ENCODE data around the gene ADAD1.
"Not testable (repeated sequence)": the region's sequence is repeated elsewhere in the genome, so short reads cannot be mapped to it uniquely, and the experiment has no call there.

Gene ADAD1

DNA sequence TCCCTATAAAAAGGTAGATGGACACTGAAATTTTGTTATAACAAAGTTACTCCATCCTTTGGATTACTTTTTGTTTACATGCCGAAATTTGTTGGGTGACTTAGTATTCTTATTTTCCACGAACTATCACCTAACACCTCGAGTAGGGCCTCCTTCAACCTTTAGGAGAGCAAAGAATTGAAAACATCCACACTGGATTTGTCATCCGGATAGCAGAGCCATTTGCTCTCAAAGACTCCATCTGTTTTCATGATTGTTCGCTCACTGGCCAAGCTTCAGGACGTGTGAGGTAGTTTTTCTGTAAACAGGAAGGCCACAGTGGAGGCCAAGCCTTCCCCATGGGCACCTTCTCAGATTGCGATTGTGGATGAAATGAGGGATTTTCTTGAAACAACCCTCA is at the start of gene ADAD1:
ADAD1 (plus strand) TSS at position 301 of the 400 bp plus-strand sequence. CDS start 1,059 bp downstream, outside the sequence.
- no peak for DNase-seq (ENCODE audit: low read depth in 2 of 2)

DNA sequence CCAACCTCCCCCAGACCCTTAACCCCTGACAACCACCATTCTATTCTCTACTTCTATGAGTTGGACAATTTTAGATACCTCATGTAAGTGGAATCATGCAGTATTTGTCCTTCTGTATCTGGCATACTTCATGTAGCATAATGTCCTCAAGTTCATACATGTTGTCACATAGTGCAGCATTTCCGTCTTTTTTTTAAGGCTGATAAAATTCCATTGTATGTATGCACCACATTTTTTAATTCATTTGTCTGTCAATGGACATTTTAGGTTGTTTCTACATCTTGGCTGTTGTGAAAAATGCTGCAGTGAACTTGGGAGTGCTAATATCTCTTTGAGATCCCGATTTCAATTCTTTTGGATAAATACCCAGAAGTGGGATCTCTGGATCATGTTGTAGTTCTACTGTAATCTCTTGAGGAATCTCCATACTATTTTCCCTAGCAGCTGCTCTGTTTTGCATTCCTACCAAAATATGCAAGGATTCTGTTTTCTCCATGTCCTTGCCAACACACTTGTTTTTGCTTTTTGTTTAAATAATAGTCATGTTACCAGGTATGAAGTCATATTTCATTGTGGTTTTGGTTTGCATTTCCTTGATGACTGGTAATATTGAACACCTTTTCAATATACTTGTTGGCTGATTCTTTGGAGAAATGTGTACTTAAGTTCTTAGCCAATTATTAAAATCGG is 48.8 kb upstream of the ADAD1 start:
- DNase-seq (ENCODE audit: low read depth in 2 of 2) = no peak

DNA sequence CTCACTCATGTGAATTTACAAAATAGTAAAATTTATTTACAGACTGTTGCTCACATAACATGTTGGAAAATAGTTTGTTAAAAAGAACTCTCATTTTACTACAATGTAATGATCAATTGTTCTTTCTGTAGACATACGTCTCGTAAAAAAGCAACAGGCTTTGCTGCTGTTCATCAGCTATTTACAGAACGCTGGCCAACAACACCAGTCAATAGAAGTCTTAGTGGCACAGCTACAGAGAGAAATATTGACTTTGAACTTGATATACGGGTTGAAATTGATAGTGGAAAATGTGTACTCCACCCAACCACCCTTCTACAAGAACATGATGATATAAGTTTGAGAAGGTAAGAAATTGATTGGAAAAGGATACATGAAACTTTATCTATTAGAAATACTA is 47.6 kb upstream of the ADAD1 start:
- no peak for DNase-seq (ENCODE audit: low read depth in 2 of 2)

DNA sequence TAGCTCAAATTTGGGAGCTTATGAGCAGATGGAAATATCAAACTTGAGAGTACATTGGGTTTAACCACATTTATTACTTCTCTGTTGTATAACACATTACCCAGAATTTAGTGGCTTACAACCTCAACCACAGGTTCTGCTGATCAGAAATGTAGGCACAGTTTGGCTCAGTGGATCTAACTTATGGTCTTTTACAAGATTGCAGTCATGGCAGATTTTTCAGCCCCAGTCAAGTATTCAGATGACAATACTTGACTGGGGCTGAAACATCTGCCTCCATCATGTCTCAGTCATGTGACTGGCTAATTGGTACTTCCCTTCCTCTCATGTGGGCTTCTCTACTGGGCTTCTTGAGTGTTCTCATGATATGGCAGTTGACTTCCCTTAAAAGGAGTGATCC is 44.0 kb upstream of the ADAD1 start:
- DNase-seq (ENCODE audit: low read depth in 2 of 2) = no peak

DNA sequence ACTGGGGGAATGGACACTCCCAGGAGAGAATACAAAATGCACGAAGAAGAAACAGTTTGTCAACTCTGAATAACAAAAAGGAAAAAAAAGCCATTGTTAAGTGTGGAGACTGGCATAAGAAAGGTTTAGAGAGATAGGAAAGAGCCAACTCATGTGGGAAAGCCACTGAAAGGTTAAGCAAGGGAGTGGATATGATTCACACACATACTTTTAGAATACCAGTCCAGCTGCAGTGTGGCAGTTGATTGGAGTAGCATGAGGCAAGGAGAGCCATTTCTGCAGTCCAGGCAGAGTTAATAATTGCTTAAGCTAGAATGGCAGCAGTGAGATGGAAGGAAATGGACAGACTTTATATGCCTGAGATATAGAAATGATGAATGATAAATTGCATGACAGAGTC is 36.9 kb upstream of the ADAD1 start:
- DNase-seq (ENCODE audit: low read depth in 2 of 2) = no peak

DNA sequence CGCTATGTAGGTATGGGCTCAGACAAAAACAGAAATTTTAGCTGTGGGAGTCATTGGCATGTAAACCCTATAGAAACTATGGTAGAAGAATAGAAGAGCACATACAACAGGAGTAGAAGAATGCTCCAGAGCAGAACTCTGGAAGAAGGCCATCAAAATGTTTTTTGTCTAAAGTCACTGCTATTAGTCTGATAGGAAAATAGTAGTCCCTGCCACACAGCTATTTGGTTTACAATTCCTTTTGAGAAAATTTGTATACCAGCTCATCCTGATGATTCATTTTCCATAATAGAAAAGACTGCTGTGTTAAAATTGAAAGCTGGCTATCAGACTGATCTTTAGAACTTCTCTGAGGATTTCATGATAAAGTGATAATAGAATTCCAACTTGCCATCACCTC is 32.8 kb upstream of the ADAD1 start:
- DNase-seq (ENCODE audit: low read depth in 2 of 2) = no peak

DNA sequence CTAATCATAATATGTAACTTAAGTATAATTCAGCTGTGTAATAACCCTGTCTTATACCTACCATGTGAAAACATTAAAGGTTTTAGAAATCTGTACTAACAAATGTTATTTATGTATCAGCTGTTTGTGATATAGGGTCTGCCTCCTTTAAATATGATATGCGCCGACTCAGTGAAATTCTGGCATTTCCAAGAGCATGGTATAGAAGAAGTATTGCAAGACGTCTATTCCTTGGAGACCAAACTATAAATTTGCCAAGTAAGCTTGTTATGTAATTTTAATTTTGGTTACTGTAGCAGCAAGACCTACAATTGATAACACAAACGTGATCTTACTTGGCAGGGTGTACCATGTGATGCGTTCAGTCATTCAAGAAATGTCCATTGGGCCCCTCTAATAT is 32.3 kb upstream of the ADAD1 start:
- no peak for DNase-seq (ENCODE audit: low read depth in 2 of 2)

DNA sequence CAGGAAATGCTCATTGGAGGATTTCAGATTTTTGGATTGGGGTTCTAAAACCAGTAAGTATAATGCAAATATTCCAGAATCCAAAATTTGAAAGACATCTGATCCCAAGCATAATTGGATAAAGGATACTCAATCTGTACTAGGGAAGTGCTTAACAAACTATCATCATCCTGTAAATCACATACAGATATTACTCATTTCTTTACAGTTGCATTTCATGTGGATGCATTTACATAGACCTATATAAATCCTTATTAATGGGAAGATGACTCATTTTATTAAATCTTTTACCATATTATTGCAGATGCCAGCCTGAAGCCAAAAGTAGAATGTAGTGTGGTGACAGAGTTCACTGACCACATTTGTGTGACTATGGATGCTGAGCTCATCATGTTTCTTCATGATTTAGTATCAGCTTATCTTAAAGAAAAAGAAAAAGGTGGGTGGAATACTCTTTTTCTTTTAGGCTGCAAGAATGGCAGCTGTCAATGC is 22.4 kb upstream of the ADAD1 start:
- no peak for DNase-seq (ENCODE audit: low read depth in 2 of 2)

DNA sequence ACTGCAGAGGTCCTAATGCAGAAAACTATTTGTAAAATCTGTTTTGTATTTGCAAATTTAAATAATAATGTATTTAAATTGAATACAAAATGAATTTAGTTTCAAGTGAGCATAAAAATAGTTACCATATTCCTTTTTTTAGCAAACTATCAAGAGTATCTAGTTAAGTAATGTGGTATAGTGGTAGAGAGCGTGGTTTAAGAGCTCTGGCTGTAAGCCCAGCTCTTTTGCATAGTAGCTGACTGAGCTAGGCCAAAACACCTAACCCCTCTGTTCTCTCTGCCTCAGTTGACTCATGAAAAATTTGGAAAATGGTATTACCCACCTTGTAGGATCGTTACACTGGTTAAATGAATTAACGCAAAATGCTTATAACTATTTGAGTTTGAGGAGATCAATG is 18.1 kb upstream of the ADAD1 start:
- no peak for DNase-seq (ENCODE audit: low read depth in 2 of 2)

DNA sequence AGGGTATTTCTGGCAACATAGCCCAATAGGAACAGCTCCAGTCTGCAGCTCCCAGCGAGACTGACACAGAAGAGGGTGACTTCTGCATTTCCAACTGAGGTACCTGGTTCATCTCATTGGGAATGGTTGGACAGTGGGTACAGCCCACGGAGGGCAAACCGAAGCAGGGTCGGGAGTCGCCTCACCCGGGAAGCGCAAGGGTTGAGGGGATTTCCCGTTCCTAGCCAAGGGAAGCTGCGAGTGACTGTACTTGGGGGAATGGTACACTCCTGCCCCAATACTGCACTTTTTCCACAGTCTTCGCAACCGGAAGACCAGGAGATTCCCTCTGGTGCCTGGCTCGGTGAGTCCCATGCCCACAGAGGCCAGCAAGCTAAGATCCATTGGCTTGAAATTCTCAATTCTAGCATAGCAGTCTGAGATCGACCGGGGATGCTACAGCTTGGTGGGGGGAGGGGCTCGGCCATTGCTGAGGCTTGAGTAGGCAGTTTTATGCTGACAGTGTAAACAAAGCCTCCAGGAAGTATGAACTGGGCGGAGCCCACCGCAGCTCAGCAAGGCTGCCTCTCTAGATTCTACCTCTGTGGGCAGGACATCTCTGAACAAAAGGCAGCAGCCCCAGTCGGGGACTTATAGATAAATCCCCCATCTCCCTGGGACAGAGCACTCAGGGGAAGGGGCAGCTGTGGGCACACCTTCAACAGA is 14.0 kb upstream of the ADAD1 start:
- DNase-seq (ENCODE audit: low read depth in 2 of 2) = no peak

DNA sequence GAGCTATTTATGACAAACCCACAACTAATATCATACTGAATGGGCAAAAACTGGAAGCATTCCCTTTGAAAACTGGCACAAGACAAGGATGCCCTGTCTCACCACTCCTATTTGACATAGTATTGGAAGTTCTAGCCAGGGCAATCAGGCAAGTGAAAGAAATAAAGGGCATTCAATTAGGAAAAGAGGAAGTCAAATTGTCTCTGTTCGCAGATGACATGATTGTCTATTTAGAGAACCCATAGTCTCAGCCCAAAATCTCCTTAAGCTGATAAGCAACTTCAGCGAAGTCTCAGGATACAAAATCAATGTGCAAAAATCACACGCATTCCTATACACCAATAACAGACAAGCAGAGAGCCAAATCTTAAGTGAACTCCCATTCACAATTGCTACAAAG is 10.0 kb upstream of the ADAD1 start:
- not testable (repeated sequence) for DNase-seq (ENCODE audit: low read depth in 2 of 2)

DNA sequence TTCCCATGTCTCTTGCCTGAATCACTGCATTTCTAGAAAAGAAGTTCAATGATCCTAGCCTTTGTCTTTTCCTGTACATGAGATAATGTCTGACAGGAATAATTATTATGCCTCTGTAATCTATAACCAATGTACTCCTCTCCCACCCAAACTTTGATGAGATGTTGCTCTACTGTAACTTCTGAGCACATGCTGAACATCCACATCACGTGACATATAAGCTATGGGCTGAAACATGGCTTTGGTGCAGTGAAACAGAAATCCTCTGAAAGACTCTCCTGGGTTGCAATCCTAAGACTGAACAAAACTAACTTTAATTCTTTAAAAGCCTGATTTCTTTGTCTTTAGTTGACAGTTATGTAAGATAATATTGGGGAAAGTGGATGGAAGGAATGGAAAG is 1.5 kb upstream of the ADAD1 start:
- DNase-seq (ENCODE audit: low read depth in 2 of 2) = no peak

DNA sequence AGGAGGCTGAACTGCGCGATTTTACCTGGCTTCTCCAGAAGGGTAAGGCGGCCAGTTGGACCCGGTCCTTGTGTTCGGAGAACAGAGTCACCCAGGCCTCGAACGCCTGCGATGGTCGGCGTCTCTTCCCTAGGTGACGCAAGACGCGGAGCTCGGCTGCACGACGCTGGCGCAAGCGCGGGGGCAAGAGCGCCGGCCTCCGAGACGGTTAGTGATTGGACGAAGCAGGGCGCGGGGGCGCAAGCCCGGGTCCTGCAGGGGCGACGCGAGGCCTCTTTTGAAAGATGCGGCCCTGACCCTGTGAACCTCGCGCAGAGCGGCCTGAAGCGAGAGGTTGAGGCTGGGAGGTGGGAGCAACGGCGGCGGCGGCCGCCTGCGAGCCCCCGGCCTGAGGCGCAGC is 428 bp downstream of the ADAD1 start:
- no peak for DNase-seq (ENCODE audit: low read depth in 2 of 2)

DNA sequence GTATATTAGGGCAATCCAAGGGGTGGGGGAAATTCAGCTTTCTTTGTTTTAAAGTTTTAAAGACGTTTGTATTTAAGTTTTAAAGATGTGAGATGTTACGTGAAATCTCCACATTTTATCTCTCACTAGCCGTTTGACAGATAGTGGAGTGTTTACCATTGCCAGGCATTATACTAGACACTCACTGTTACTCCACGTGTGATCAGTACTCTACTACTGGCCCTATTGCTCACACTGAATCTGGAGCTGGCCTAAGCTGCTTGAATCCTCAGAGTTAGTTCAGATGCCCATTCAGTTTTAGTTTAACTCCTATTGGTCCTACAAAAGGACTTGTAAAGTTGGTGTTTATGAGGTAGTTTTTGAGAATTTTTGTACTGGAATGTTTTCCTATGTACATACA is 4.5 kb downstream of the ADAD1 start:
- no peak for DNase-seq (ENCODE audit: low read depth in 2 of 2)

DNA sequence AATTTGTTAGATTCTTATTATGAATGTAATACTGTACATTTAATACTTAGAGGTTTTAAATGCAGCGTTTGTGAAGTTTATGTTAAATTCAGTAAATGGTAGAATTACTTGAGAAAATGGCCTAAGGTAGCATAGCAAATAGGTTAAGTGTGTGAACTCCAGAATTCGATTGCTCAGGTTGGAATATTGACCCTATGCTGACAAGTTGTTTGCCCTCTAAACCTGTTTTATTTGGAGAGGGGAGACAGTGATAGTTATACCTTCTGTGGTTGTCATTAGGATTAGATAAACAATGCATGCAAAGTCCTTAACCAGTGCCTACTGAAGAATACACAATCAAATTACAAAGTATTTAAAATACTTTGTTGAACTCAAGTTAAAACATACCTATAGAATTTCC is 5.4 kb downstream of the ADAD1 start:
- DNase-seq (ENCODE audit: low read depth in 2 of 2) = no peak

DNA sequence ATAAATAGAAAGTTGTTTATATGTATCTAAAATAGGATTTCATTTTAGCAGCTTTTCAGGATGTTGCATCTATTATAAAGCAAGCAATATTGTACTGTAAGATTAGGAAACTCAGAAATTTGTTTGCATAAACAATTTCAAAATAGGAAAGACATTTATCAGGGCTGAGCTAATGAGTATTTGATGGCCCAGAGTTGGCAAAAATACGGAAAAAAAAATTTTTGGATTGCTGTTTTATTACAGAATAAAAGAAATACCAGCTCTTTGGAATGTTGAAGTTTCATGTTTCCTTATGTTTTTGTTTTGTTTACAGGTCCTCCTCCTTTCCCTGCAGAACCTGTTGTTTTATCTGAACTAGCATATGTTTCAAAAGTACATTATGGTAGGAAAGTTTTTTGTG is 14.5 kb downstream of the ADAD1 start:
- DNase-seq (ENCODE audit: low read depth in 2 of 2) = no peak

DNA sequence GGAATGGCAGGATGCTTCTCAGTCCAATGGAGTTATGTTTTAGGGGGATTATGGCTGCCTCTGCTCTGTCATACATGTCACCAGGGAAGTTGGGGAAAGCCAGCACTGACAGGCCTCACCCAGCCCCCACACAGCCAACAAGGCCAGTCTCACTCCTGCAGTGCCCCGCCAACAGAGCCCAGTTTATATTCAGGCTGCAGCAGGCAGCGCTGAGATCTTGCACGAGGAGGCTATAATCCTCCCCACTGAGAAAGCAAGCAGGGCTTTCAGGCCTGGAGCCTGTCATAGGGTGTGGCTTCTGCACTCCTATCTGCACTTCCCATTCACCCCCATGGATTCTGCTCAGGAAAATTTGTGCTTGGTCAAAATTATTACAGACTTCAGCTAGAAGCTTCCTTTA is 25.1 kb downstream of the ADAD1 start:
- DNase-seq (ENCODE audit: low read depth in 2 of 2) = no peak

DNA sequence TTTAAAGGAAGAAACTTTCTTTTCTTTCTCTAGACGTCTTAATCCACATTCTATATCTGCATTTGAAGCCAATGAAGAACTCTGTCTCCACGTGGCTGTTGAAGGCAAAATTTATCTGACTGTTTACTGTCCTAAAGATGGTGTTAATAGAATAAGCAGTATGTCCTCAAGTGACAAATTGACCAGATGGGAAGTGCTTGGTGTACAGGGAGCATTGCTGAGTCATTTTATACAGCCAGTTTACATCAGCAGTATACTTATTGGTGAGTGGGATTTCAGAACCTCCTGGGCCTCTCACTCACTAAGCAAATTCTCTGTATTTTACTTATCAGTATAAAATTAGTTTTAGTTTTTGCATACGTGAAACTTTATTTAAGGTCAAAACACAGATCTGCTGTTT is 33.7 kb downstream of the ADAD1 start:
- DNase-seq (ENCODE audit: low read depth in 2 of 2) = no peak

DNA sequence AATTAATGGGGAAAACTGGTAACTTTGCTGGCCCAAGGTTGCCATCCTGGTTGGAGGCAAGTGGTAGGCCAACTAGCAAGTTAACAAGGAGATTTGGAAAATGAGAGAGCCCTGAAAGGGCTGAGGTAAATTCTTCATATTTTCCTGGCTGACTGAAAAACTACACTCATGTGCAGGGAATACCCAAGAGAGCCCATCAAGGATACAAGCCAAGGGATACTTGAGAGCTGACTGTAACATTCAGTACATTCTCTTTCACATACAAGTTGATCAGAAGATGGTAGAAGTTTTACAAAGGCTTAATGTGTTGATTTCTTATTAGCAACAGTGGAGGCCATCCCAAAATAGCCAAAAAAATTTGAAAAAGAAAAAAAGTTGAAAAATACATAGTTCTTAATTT is 44.4 kb downstream of the ADAD1 start:
- no peak for DNase-seq (ENCODE audit: low read depth in 2 of 2)

DNA sequence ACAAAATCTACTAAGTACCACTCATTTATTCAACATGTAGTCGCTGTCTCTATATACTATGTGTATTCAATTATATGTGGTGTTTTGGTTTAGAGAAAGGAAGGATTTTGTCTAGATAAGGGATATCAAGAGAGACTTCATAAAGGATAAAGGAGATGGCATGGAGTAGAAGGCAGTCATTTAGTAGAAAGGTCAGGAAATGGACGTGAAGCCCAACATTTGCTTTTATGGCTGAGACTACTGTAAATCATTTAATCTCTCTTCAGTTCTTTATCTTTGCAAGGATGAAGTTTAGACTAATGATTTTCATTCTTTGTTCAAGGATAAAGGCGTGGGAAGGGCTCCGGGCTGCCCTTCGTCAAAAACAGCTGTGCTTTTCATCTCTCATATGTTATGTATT is 52.5 kb downstream of the ADAD1 start:
- DNase-seq (ENCODE audit: low read depth in 2 of 2) = no peak

DNA sequence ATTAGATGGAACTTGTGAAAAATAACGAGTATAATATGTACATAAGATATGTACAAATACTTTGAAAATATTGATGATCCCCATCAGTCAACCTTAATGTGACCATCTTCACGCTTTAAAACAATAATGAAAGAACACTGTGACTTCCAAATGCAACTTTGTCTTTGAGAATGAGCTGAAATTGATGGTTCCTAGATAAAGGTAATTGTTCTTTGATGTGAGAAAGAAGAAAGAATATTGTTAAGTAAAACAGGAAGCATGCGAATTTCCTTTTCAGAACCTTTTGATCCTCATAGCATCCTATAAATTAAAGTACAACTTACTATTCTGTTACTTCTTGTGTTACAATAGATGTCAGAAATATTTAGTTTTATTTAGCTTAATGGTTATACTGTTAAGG is 55.5 kb downstream of the ADAD1 start:
- no peak for DNase-seq (ENCODE audit: low read depth in 2 of 2)

DNA sequence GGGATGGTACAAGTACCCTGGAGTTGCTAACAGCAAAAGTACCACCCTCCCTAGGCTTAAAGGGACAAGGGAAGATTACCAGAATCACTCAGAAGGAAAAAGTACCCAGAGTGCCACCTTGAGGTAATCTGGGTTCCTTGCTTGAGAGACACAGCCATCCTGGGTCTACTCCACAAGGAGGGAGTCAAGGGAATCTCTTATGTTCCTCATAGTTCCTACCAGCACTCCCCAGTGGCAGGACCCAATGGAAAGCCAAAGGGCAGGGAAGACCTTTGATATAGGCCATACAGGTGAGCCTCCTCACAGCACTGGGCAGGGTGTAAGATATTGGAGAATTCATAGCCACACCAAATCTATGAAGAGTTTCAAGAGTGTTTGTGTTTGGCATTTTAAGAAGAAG is 72.0 kb downstream of the ADAD1 start:
- no peak for DNase-seq (ENCODE audit: low read depth in 2 of 2)

DNA sequence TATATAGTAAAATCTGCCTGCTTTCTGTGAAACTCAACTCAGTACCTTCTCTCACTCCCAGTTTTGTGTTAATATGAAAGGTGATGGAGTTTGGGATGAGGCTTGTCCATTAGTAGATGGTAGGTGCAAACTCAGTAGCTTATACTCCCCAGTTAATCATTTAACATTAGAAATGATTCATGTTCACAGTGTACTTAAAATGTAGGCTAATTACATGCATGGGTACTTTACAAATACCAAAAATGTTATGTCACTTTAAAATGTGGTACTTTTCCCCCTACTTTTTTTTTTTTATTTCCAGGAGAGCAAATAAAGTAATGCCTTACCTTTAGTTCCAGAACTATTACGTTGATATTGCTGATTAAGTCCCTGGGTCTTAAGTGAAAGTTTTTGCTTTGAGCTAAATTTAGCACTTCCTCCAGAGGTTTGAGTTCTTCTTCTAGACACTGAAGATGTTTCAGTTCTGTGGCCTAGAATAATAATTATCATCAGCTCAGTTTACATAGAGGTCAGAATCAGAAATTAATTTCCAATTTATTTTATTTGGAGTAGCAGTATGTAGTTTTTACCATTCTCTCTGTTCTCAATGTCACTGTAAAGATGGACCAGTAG is 74.7 kb downstream of the ADAD1 start:
- no peak for DNase-seq (ENCODE audit: low read depth in 2 of 2)
